ENCODE results near the gene ASIC3.
"Not testable (repeated sequence)": the region's sequence is repeated elsewhere in the genome, so short reads cannot be mapped to it uniquely, and the experiment has no call there.

ASIC3 gene

DNA sequence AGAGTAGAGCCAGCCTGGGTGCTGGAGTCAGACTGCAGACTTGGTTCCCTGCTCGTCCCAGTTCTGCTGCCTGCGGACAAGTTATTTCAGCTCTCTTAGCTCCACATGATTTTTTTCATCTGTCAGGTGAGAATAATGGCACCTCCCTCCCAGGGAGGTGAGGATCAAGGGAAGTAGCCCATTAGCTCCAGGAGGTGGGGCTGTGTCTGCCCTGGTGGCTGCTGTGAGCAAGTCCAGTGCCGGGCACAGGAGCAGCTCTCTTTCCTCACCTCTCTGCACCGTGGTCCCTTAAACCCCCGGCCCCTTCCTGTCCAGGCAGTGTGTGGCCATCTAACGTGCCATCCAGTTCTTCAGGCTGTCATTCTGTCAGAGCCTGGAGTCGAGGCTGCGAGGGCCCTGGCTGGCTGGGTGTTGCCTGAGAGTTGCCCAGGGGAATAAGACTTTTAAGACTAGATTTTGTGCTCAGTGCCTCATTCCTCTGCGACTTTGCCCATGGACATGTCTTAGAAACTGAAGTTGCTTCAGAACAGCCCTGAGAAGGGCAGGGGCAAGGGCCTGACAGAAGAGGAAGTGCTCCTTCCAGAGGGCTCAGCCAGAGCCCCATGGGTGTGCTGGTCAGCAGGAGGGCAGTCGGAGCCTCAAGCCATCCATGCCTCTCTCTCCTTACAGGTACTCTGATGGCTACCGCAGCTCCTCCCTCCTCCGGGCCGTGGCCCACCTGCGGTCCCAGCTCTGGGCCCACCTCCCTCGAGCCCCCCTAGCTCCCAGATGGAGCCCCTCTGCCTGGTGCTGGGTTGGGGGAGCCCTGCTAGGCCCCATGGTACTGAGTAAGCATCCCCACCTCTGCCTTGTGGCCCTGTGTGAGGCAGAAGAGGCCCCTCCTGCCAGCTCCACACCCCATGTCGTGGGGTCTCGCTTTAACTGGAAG lies 15.1 kb upstream of the ASIC3 start:
- no peak for DNase-seq (ENCODE audit: low read depth)

DNA sequence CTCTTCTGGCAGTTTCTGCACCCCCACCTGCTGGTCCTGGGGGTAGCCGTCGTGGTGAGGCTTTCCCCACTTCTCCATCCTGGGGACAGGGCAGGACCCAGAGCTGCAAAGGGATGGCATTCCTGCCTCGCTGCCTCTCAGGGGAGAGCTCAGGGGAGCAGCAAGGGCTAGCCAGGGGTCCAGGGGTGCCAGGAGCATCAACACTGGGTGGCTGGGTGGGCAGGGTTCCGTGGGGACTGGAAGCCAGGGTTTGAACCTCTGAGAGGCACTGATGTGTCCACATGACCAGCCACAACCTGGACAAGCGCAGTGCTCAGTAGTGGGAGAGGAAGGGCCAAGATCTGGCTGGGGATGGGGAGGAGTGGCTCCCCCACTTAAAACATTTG lies 14.5 kb upstream of the ASIC3 start:
- no peak for DNase-seq (ENCODE audit: low read depth)

DNA sequence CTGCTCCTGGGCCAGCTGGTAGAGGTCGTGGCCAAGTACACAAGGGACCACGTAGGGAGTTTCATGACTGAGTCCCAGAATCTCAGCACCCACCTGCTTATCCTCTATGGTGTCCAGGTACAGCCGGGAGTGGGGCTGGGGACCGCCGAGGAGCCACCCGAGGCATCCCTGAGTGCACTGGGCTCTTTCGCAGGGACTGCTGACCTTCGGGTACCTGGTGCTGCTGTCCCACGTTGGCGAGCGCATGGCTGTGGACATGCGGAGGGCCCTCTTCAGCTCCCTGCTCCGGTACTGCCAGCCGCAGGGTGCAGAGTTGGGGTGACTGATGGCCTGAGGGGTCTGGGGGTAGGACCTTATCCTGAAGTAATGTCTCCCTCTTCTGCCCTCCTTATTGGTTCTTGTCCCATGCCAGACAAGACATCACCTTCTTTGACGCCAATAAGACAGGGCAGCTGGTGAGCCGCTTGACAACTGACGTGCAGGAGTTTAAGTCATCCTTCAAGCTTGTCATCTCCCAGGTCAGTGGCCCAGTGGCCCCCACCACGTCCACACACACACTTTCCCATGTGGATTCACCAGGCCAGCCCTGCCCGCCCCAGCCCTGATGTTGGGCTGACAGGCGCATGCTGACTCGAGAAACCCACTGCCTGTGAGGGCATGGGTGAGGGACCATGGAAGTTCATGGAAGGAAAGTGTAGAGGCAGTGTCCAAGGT lies 13.9 kb upstream of the ASIC3 start:
- no peak for DNase-seq (ENCODE audit: low read depth)

DNA sequence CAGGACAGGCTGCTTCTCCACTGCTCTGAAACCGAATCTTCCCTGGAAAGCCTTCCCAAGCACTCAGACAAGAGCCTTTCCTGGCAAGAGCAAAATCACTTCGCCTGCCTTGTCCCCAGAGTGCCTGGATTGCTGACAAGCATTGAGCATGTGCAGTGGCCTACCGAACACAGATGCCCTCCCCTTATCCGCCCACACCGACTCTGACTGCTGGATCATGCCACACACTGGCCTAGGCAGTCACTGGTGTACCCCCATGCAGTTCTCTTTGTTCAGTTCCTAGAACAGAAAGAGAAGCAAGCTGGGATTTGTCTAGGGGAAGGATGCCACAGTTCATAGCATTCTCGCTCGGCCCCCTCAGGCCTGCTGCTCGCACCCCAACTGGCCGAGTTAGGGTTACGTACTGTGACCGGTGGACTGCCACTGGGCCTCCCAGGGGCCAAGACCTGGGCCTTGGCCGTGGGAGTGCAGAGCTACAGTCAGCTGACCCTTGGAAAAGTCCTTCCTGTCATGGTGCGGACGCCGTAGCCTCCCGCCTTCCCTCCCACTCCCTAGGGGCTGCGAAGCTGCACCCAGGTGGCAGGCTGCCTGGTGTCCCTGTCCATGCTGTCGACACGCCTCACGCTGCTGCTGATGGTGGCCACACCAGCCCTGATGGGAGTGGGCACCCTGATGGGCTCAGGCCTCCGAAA lies 13.2 kb upstream of the ASIC3 start:
- DNase-seq (ENCODE audit: low read depth), result no peak

DNA sequence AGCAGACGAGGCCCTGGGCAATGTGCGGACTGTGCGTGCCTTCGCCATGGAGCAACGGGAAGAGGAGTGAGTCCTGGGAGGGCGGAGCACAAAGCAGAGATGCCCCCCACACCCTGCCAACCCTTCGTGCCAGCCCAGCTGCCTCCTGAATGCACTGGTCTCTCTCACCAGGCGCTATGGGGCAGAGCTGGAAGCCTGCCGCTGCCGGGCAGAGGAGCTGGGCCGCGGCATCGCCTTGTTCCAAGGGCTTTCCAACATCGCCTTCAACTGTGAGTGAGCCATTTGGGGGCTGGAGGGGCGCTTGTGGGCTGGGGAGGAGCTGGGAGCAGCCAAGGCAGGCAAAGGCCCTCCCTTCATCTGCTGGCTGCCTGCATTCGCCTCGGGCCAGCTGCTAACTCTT lies 12.4 kb upstream of the ASIC3 start:
- no peak for DNase-seq (ENCODE audit: low read depth)

DNA sequence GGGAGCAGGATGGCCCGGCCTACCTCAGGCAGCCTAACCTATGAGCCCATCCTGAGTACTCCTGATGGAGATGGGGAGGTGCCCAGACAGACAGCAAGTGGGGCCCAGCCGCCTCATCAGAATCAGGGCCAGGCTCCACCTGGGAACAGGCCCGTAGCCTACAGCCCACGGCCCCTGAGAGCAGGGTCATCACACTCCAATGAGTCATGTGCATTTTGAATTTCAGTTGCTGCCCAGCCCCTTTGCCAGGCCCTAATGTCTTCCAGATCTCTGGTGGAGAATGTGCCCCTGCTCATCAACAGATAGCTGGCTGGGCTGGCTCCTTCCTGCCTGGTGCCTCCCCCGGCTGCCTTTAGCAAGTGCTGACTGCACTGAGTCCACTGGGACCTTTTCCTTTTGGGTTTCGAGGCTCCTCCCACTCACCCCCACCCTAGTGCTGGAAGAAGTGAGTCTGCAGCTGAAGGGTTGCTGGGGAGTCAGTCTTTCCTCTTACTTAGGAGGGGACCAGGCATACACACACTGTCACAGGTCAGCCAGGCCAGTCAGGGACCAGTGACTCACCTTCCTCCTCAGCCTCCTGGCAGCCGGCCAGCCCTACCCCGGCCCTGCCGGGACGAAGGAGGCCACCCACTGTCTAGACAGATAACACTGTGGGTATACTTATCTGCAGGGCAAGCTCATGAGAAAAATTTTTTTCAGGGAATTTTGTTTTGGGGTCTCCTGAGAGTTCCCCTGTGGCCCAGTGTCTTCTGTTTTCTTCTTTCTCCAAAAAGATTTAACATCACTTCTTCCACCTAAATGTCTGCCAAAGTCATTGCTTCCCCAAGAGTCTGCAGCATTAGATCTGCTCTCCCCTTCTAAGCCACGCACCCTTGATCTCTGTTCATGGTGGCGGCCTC lies 9.1 kb upstream of the ASIC3 start:
- DNase-seq (ENCODE audit: low read depth), result peak; percentile 78

DNA sequence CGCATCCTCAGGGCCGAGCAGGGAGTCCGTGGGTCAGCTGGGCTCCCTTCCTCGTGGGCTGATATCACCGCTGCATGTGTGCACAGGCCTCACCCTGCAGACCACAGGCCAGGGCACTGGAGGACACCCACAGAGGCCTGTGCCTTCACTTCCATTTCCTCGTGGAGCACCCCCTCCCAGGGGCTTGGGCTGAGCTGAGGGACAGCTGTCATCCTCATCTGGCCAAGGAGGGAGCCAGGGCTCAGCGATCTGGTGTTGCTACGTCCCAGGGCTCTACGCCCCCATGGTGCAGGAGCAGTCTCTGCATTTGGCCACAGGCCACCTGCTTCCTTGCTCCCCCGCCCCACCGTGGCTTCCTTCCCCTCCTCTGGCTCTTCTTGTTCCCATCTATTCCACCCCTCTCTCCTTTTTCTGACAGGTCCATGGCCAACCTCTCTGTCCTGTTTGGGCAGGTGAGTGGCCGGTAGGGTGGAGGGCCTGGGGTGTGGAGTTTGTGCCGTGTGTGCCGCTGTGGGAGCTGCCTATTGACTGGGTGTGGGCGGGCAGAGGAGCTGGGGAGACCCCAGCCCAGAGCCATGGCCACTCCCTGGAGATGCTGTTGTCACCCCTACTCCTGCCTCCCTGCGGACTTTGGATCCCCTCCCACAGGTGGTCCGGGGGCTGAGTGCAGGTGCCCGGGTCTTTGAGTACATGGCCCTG lies 8.3 kb upstream of the ASIC3 start:
- DNase-seq (ENCODE audit: low read depth), result no peak

DNA sequence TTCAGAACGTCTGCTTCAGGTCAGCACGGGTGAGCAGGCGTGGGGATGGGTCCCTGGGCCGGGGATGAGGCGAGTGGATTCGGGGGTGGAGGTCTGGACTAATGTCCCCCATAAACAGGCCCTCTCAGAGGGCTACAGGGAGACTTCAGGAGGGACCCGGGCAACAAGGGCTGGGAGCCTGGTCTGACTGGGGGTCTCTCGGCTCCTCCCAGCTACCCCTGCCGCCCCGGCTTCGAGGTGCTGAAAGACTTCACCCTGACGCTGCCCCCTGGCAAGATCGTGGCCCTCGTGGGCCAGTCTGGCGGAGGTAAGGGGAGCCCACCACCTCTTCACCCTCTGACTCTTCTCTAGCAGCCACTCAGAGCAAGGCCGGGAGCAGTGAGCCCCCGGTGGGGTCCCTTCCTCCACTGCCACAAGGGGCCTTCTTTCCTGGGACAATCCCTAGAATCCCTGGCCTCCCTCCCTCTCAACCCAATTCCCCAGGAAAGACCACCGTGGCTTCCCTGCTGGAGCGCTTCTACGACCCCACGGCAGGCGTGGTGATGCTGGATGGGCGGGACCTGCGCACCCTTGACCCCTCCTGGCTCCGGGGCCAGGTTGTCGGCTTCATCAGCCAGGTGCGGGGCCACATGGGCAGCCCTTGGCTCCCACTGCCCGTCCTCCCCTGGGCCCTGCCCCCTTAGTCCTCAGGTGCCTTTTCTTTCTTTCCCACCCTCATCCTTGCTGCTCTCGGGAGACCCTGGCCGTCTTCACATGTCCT lies 7.5 kb upstream of the ASIC3 start:
- DNase-seq (ENCODE audit: low read depth), result no peak

DNA sequence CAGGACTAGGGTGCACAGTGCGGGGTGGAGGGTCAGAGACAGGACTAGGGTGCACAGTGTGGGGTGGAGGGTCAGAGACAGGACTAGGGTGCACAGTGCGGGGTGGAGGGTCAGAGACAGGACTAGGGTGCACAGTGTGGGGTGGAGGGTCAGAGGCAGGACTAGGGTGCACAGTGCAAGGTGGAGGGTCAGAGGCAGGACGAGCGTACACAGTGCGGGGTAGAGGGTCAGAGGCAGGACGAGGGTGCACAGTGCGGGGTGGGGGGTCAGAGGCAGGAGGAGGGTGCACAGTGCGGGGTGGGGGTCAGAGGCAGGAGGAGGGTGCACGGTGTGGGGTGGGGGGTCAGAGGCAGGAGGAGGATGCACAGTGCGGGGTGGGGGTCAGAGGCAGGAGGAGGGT lies 4.9 kb upstream of the ASIC3 start:
- DNase-seq (ENCODE audit: low read depth), result not testable (repeated sequence)

DNA sequence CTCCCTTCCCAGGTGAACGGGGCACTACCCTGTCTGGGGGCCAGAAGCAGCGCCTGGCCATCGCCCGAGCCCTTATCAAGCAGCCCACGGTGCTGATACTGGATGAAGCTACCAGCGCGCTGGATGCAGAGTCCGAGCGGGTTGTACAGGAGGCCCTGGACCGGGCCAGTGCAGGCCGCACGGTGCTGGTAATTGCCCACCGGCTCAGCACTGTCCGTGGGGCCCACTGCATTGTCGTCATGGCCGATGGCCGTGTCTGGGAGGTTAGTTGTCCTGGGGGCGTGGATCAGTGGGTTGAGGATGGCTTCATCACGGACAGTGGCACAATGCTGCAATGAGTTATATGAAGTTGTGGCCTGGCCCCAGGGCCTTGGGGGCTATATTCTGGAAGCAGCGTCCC lies 4.4 kb upstream of the ASIC3 start:
- no peak for DNase-seq (ENCODE audit: low read depth)

DNA sequence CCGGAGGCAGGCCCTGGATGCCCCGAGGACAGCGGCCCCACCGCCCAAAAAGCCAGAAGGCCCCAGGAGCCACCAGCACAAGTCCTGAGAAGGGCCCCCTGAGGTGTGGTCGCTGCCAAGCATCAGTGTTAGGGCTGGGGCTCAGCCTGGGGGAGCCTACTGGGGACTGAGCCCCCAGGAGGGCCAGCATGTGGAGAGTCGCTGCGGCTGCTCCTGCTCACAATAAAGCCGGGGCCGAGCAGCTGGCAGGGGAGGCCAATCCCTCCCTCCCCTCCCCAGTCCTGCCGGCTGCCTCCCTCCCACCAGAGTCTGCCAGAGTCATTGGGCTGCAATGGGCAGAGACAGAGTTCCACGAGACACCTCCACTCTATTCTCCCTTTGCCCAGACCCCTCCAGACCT lies 3.1 kb upstream of the ASIC3 start:
- no peak for DNase-seq (ENCODE audit: low read depth)

DNA sequence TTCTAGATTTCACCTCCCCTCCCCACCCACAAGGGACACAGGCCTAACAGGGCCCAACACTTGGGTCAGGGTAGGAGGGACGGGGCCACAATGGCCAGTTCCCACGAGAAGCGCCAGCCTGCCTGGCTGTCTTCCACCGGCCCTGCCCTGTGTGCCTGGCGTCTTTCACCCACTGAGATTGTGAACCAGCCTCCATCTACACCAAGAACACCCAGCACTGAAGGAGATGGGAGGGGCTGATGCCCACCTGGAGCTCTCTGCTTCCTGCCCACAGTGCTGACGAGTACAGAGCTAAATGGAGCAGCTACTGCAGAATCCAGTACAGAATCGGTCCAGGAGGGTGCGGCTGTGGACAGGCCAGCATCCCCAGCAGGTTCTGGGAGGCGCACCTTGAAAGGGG lies 2.4 kb upstream of the ASIC3 start:
- no peak for DNase-seq (ENCODE audit: low read depth)

DNA sequence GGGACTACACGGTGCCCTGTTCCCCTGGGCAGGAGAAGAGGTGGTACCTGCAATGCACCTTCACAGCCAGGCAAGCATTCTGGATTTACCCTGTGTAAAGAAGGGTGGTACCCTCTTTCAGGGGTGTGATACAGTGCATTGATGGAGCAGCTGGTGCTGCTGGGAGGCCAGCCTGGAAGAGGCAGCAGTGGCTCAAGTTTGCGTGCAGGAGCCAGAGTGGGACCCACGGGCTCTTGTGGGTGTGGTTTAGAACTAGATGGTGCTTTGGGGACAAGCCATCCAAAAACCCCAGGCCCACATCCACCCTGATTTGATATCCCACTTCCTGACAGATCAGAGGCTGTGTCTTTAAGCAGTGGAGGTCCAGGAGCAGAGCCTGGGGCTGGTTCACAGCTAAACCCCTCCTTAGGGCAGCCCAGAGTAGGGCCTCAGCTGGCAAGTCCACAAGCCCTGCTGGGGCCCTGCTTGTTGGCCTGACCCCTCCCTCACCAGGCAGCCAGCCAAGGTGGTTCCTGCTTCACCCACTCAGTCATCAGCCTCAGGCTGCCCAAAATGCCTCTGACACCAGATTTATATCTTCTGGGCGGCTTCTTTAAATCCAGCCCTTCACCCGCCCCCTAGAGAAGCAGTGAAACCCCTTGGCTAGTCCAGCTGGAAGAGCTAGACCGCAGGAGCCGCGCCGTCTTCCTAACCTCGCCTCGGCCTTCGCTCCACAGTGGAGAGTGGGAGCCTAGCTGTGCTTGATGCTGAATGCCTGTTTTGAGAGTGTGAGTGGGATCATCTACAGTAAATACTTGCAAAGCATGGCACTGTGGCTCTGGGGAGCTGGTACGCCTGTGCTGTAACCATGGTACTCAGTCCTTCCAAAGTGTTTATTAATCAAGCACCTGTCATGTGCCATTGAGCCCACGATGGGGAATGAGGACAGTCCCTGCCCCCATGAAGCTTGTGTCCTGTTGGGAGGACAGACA lies 1.4 kb upstream of the ASIC3 start:
- no peak for DNase-seq (ENCODE audit: low read depth)

DNA sequence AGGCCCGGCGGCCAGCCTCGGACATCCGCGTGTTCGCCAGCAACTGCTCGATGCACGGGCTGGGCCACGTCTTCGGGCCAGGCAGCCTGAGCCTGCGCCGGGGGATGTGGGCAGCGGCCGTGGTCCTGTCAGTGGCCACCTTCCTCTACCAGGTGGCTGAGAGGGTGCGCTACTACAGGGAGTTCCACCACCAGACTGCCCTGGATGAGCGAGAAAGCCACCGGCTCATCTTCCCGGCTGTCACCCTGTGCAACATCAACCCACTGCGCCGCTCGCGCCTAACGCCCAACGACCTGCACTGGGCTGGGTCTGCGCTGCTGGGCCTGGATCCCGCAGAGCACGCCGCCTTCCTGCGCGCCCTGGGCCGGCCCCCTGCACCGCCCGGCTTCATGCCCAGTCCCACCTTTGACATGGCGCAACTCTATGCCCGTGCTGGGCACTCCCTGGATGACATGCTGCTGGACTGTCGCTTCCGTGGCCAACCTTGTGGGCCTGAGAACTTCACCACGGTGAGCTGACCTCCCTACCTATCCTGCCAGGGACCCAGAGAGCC lies 656 bp downstream of the ASIC3 start:
- no peak for DNase-seq (ENCODE audit: low read depth)

DNA sequence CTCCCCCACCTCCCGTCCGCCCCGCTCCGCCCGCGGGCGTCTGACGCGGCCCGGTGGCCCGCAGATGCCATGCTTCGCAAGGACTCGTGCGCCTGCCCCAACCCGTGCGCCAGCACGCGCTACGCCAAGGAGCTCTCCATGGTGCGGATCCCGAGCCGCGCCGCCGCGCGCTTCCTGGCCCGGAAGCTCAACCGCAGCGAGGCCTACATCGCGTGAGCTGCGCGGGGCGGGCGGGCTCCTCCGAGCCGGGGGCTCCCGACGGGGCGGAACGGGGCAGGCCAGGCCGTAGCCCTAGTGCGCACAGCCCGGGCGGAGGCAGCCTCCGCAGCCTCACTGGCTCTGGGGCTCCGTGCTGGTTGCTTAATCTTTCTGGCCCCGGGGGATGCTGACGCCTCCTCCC lies 2.8 kb downstream of the ASIC3 start:
- DNase-seq (ENCODE audit: low read depth), result peak; percentile 45

DNA sequence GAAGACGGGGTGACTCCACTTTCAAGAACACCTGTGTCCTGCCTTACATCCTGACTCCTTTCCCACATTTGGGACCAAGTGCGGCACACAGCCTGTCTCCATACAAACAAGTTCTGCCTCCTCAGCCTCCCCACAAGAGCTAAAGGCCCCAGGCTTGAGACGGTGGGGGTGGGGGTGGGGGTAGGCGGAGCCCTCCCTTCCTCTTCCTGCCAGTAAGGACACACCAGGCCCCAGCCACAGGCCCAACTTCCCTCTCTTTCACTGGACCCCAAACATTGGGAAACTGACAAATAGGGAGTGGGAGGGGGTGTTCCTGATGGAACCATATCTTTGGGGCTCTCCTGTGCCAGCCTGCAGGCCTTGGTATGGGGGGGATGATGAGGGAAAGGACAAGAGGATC lies 4.8 kb downstream of the ASIC3 start:
- no peak for DNase-seq (ENCODE audit: low read depth)

DNA sequence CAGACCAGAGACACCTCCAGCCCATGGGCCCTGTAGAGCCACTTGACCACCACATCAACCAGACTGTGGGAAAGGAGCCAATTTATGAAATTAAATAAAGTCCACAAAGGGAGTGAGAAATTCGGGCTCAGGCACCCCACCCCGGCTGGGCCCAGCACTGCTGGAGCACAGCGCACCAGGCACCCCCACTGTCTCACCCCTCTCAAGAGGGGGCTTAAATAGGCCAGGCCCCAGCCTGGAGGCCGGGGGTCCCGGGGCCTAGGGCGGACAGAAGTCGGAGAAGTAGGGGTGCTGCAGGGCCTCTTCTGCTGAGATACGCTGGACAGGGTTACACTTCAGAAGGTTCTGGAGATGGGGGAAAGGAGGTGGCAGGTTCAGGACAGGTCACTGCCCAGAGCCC lies 5.4 kb downstream of the ASIC3 start:
- no peak for DNase-seq (ENCODE audit: low read depth)

DNA sequence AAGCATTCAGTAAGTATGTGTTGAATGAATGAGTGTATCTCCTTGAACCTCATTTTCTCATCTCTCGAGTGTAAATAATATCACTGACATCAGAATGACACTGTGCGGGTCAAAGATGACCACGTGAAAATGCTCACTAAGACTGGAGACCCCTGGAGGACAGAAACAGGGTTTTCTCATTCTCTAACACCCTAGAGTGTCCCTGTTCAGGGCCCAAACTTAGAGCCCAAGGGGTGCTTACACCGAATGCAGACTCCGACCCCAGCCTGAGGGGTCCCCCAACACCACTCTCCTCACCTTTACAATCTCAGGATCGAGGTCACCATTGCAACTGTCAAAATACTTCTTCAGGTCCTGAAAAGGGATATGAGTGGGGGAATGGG lies 7.9 kb downstream of the ASIC3 start:
- DNase-seq (ENCODE audit: low read depth), result no peak

All from activated T-cell treated with anti-CD3 and anti-CD28 coated beads for 48 hours (primary cell).